RPMI7951 (cell line): ENCODE data around the gene TINAGL1. TPM values are rescaled to one million over a fixed set of nuclear protein-coding genes. Genes with fewer than 3 reads are reported as not detected.

Experiments used
- DNase-seq: peaks from one replicate; pipeline ENCODE4 v3.0.0-alpha.2; 2012; ENCODE audit warnings: low read depth
- total RNA-seq: library from RNA; depleted of rRNA; stranded (reverse); fragments of >200 nt; shearing (Covaris generic); gene quantifications from 2 replicates; pipeline ENCODE4 v1.2.3, GENCODE V29; 2014

TINAGL1 gene
- total RNA-seq, 1 experiment from 2014 or later, result 7.0 TPM

DNA sequence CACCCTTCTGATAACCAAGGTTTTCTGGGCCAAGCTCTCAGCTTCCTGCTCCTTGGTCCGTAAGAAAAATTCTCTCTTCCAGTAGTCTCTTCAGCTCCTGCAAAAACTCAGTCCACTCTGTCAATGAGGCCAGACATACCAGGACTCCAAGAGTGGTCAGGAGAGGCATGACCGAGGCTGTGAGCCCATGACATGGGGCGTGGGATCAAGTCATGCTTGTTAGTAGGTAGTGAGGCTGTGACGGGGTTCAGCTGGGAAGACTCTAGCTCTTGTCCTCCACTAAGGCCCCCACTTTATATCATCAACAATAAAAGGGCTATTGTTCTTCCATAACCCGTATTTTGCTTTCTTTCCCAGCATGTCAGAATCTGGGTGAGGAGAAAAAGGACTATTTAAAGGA, 31.0 kb downstream of the TINAGL1 start:
- no peak for DNase-seq

GRCh38 chr1:31609514-31610118, 33.3 kb downstream of the TINAGL1 start:
- no peak for DNase-seq

- DNase-seq, result no peak
These were observed 38.2 kb downstream of the TINAGL1 start for GRCh38 chr1:31614414-31615005.

DNA sequence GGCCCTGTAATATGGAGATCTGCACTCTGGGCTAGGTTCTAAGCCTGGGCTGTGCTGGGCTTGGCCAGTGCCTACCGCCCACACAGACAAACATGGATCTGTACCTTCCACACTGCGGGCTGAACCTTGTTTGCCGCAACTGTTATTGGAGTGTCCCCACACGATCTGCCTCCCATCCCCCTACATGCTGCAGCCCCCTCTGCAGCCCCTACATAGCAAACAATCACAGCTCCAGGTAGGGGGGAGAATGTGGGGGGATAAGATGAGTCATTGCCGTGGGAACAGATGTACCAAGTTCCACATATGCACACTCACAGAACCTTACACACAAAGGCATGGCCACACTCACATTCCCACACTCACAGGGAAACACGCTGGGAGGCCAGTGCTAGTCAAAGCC, 39.1 kb downstream of the TINAGL1 start:
- no peak for DNase-seq

DNA sequence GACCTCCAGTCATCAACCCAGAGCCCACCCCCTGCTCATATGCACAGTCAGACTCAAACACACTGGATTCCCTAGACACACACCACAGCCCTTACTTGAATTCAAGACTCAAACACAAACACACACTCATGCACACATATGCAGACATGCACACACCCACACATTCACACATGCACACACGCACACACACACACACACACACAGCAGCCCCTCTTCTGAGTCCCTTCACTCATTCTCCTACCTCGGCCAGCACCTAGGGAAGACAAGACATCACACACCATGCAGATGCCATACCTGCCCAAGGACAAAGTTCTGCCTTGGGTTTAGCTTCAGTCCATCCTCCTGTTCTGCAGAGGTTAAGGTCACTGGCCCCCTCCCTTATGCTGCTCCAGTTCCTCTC, 39.6 kb downstream of the TINAGL1 start:
- no peak for DNase-seq

- no peak for DNase-seq
These were observed 41.1 kb downstream of the TINAGL1 start, which contains the start of gene HCRTR1 for GRCh38 chr1:31617218-31617915. HCRTR1 (plus strand) TSS chr1:31617689; CDS start chr1:31619193, 1,504 bp downstream.

DNA sequence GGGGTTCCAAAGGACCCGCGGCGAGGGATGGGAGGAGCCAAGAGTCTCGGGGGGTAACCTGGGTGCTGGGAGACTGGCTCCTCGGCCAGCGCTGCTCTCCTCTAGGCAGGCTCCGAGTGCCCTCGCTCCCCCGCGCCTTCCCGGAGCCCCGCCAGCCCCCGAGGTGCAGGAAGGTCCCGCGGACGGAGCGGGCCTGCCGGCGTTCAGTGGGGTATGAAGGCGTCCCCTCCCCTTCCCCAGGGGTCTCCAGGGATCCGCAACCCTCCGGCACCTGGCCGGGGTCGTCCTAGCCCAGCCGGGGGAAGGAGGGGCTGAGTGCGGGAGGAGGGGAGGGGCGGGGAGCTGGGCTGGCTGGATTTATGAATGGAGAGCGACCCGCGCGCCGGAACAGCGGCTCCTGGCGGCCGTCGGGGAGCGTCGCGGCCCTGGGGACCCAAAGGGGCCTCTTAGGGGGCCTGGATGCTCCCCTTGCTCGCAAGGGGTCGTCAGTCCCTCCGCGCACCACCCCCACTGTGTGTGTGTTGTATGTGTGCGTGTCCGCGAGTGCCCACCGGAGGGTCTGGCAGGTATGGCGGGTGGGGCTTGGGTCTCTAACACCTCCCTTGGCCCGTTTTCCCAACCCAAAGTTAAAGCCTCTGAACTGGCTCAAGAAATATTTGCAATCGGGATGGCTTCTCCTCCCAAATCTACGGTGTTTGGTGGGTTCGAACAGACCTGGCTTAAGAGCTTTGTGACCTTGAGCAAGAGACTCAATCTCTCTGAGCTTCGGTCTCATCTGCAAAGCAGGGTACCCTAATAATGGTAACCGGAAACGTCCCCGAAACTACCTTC, 41.8 kb downstream of the TINAGL1 start:
- DNase-seq, result peak; percentile 20

DNA sequence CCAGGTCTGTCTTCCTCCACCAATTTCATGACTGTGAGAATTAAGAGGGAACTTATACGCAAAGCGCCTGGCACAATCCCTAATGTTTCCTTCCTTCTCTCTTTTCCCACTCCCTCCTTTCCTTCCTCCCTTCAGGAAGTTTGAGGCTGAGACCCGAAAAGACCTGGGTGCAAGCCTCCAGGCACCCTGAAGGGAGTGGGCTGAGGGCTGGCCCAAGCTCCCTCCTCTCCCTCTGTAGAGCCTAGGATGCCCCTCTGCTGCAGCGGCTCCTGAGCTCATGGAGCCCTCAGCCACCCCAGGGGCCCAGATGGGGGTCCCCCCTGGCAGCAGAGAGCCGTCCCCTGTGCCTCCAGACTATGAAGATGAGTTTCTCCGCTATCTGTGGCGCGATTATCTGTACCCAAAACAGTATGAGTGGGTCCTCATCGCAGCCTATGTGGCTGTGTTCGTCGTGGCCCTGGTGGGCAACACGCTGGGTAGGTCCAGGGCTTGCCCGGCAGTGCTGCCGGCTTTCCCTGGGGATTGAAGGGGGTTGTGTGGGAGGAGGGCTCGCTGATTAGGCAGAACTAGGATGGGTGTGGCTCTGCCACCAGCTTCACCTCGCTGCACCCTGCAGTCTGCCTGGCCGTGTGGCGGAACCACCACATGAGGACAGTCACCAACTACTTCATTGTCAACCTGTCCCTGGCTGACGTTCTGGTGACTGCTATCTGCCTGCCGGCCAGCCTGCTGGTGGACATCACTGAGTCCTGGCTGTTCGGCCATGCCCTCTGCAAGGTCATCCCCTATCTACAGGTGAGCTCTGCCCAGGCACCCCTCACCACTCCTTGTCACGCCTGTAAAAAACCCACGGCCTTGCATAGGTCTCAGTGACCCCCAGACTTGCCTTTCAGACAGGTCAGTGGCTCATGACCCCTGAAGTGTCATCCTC, 42.9 kb downstream of the TINAGL1 start:
- DNase-seq, result no peak

DNA sequence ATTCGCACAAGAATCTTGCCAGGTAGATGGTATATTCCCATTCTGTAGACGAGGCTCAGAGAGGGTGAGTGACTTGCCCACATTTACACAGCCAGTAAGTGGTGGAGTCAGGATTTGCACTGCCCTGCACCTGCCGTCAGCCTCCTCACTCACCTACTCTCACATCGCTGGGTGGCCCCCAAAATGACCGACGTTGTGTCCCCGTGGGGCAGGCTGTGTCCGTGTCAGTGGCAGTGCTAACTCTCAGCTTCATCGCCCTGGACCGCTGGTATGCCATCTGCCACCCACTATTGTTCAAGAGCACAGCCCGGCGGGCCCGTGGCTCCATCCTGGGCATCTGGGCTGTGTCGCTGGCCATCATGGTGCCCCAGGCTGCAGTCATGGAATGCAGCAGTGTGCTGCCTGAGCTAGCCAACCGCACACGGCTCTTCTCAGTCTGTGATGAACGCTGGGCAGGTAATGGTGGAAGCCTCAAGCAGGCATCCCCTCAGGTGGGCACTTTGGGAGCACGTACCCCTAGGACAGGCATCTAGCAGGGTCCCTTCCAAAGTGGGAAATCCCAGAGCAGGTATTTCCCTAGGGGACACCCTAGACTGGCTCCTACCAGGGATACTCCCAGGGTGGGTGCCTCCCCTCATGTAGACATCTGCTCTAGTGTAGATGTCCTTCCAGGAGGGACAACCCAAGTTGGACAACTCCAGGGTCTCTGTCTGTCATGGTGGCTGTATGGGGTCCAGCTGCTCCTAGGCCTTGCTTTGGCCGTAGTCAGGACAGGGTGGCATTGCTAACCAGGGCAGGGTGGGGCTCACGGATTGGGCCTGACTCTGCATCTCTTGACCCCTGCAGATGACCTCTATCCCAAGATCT, 44.5 kb downstream of the TINAGL1 start:
- no peak for DNase-seq

GRCh38 chr1:31621498-31621820, 45.1 kb downstream of the TINAGL1 start:
- no peak for DNase-seq

- no peak for DNase-seq
These were observed 45.8 kb downstream of the TINAGL1 start for GRCh38 chr1:31621847-31622730.

DNA sequence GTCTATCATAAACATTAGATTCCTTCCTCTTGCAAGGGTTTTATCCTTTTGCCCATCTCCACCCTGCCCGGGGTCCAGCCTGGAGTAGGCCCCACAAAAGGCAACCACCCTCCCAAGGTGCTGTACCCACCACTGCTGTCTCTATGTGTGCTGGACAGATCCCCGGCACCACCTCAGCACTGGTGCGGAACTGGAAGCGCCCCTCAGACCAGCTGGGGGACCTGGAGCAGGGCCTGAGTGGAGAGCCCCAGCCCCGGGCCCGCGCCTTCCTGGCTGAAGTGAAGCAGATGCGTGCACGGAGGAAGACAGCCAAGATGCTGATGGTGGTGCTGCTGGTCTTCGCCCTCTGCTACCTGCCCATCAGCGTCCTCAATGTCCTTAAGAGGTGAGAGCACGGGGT, 47.0 kb downstream of the TINAGL1 start:
- no peak for DNase-seq

GRCh38 chr1:31624309-31624708, 48.0 kb downstream of the TINAGL1 start:
- no peak for DNase-seq

DNA sequence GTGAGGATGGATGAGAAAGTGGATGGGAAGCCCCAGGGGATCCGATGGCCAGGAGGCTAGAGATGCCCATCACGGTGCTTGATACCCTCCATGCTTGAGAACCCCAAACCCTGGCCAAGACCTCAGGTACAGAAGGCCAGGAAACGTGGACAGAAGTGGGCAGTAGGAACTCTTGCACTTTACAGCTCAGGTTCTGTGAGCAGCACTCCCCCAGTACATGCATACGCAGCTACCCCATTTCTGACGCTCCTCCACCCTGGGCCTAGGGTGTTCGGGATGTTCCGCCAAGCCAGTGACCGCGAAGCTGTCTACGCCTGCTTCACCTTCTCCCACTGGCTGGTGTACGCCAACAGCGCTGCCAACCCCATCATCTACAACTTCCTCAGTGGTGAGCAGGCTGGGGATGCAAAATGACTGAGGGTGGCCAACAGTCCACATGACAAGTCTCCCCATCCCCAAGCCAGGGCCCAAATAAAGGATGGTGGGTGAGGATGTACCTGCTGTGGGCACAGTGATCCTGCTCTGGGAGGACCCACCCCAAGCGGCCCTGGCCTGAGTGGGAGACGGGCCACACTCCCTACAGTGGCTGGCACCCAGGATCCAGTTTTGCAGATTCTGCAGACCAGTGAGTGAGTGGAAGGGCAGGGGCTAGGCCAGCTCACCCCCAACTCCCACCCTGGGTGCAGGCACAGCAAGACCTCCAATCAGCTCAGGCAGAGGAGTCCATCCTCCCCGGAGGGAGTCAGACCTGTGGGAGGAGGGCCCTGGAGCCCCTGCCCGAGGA, 48.6 kb downstream of the TINAGL1 start:
- DNase-seq, result no peak

DNA sequence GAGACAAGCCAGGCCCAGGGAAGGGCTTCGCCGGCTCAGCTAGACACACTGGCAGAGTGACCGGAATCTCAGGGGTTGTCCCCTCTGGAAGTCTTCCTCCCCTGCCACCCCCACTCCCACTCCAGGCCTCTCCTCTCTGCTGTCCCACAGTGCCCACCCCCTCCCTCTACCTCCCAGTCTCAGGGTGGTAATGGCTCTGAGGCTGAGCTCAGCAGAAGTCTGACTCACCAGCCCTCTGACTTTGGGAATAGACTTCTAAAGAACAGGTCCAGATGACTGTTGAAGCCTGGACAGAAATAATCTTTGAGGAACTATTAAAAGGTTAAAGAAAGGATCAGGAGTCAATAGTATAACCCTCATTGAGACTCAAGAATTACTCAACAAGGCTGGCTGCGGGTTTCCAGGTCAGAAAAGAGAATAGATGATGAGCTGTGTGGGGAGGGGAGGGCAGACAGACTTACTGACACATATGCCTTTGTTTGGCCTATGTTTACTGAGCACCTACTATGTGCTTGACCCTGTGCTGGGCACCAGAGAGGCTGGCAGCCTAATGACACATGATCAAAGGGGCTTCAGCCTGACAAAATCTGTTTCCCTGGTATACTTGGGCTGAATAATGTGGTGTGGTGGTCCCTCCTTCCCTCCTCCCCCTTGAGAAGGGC, 49.4 kb downstream of the TINAGL1 start:
- DNase-seq, result peak; percentile 60

GRCh38 chr1:31626223-31627207, 50.2 kb downstream of the TINAGL1 start:
- DNase-seq, result peak; percentile 61
